Activated gamma-delta T cell (primary cell): Measurements from ENCODE around the gene ANKRD65.
"Not testable (repeated sequence)": the region's sequence is repeated elsewhere in the genome, so short reads cannot be mapped to it uniquely, and the experiment has no call there.

Experiments used
- DNase-seq: peaks from one replicate; lab custom pipeline; 2025; lab: John Stamatoyannopoulos, UW
- total RNA-seq, 2 donors: gene quantifications; one replicate each; lab custom pipeline; 2026; lab: John Stamatoyannopoulos, UW

Gene ANKRD65
- total RNA-seq, result 0 to 0.35 reads per million in 2 donors

DNA sequence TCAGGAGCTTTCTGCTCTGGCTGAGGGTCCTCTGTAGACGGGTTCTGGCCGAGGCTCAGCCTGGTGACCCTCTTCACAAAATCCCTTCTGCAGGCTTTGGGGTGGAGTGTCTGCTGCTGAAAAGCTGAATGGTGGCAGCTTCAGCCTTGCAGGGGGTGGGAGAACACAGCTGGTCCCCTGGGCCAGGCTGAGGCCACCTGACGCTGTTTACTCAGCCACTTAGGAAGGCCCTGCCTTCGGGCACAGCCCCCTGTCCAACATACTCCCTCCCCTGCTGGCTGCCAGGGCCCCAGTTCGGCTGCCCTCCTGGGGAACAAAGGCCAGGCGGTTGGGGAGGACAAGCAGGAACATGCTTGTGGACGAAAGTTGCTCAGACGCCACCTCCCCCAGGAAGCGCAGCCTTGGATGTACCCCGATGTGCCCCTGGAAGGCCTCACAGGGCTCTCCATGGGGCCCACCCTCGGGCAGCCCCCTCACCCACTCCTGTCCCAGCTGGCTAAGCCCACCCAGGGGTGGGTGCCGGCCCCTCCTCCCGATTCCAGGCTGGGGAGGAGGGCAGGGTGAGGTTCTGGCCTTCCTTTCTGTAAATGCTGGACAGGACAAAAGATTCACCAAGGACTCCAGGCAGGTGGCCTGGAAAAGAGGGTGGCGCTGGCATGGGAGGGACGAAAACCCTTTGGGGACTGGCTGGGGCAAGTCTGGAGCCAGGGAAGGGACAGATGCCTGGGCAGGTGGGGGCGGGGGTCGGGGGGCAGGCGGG is at the start of gene ANKRD65:
Gene ANKRD65, minus strand, starts transcription at position 130 of the 760 bp plus-strand sequence. CDS start 271 bp downstream, outside the sequence.
- DNase-seq, result no peak

GRCh38 chr1:1468196-1468985 is 47.3 kb upstream of the ANKRD65 start:
- not testable (repeated sequence) for DNase-seq

GRCh38 chr1:1463312-1463711 is 42.2 kb upstream of the ANKRD65 start:
- DNase-seq, result no peak

DNA sequence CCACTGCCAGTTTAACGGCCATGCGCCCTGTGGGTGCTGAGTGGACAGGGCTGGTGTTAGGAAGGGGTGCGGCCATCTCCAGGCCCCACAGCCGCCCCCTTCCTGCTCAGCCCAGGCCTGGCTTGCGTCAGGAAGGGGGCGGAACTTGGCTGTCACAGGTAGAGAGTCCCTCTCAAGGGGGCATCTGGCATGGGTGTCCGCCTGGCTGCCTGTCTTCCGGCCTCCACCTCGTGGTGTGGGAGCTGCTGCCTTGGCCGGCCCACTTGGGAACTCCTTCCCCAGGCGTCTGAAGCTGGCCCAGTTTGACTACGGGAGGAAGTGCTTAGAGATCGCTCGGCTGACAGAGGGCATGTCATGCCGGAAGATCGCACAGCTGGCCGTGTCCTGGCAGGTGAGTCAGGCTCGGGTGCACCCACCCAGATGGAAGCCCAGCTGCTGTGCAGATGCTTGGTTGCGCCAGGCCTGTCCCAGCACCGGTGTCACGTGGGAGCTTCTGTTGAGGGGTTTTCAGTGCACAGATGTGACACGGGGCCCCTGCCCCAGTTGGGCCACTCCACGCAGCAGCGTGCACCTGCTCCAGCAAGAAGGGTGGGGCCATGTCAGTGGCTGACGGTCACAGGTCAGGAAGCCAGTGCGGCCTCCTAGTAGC is 41.4 kb upstream of the ANKRD65 start:
- DNase-seq, result no peak

DNA sequence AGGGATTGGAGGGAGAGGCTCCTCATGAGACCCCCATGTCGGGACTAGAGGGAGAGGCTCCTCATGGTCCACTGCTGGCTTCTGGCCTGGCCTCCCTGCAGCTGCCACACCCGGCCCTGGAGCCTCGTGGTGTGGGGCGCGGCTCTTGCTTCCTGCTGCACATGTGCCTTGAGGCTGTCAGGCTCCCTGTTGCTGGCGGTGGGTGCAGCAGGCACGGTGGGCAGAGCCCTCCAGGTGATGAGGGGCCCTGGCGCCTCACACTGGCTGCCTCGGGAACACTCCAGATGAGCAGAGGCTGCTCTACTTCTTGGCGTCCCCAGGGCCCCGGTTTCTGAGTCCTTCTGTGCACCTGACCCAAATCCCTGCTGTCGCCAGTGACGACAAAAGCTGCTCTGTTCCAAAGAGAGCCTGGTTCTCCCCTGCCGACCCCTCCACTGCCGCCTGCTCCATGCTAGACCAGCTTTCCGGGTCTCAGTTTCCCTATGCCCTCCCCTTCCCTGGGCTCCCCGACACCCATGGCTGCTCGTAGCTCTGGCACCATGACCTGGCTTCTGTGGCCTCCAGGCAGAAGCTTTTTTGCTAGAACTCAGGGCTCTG is 40.7 kb upstream of the ANKRD65 start:
- no peak for DNase-seq

DNA sequence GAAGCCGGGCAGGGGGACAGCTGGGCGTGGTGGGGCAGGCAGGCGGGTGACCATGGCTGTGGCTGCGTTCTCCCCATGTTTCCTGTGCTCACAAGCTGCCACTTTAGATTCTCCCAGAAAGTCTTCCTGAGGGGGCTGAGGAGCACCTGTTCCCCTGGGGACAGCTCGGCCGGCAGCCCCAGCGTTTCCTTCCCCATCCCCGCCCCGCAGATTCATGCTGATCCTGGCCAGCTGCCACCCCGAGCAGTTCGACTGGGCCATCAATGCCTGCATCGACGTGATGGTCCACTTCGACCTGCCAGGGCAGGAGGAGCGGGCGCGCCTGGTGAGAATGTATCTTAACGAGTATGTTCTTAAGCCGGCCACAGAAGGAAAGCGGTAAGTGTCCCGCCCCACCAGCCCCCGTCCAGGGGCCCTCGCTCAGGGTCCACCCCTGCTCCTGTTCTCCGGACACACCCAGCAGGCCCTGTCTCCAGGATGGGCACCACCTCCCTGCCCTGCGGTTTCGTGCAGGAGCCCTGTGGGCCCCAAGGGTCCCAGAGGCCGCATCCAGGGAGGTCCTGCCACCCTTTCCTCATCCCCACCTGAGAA is 39.6 kb upstream of the ANKRD65 start:
- DNase-seq, result no peak

GRCh38 chr1:1459711-1460110 is 38.6 kb upstream of the ANKRD65 start:
- not testable (repeated sequence) for DNase-seq

GRCh38 chr1:1459156-1459555 is 38.1 kb upstream of the ANKRD65 start:
- DNase-seq, result not testable (repeated sequence)

DNA sequence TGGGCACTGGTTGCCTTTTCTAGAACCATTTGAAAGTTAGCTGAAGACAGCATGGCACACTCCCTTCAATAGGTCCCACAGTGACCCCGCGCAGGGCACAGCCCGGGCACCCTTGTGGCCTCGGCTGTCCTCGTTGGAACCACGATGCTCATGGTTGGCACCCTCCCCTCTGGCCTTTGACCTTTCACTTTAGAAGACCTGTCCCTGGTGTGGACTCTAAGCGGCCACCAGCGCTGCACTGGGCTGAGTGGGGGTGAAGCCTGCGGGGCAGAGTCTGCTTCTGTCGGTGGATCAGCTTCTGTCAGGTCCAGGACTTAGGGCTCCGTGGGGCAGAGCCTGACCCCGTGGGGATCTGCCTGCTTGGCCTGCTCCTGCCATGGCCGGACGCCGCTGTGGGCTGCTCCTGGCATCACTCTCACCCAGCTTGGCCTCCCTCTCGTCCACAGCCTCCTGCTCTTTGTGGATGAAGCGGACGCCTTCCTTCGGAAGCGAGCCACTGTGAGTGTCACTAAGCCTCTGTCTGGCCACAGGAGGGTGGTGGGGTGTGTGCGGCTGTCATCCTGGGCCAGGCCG is 35.7 kb upstream of the ANKRD65 start:
- DNase-seq, result not testable (repeated sequence)

DNA sequence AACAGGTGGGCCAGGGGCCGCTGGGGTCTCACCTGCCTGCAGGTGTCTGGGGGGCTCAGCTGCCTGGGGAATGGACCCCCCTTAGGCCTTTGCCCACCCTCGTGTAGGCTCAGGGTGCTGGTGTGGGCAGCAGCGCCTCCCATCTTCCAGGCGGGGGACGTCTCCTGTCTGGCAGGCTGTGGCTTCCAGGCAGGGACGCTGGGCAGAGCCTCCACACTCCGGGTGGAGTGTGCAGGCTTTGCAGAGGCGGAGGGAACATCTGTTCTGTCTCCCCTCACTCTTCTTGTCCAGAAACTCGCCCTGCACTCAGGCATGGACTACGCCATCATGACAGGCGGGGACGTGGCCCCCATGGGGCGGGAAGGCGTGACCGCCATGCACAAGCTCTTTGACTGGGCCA is 34.9 kb upstream of the ANKRD65 start:
- not testable (repeated sequence) for DNase-seq

DNA sequence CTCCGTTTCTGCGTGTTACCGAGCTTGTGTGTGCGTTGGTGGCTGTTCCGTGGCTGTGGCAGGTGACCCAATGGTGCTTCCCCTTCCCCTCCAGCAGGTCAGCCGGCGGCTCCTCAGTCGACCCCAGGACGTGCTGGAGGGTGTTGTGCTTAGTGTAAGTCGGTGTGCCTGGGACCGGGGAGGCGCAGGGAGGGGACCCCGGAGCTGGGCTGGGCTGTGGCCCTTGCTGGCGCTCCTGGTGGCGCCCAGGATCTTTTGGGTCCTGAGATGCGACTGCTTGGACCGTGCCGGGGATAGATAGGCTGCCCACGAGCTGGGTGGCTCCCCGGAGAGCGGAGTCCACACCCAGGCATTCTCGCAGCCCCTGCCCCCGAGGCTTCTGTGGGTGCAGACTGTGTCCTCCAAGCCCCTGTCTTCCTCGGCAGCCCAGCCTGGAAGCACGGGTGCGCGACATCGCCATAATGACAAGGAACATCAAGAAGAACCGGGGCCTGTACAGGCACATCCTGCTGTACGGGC is 34.3 kb upstream of the ANKRD65 start:
- no peak for DNase-seq

DNA sequence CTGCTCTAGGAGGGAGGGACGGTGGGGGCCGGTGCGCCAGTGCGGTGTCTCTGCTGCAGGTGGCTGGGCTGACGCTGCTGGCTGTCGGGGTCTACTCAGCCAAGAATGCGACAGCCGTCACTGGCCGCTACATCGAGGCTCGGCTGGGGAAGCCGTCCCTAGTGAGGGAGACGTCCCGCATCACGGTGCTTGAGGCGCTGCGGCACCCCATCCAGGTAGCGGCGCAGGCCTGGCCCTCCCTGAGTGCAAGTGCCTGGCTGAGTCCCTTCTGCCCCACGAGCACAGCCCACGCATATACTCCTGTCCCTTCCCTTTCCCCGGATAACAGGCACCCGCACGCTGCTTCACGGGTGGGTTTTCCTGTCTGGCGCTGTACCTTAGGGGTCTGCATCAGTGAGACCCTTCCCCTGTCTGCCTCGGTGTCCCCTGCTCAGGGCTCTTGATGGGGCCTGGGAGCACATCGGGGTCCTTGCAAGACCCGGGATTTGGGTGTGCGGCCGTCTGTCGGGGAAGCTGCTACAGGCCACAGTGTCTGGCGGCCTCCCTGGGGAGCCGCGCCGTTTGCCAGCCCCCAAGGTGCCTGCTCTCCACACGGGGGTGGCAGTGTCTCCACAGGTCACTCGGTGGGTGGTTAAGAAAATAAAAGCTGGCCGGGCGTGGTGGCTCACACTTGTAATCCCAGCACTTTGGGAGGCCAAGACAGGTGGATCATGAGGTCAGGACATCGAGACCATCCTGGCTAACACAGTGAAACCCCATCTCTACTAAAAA is 33.4 kb upstream of the ANKRD65 start:
- not testable (repeated sequence) for DNase-seq

GRCh38 chr1:1452882-1453281 is 31.8 kb upstream of the ANKRD65 start:
- DNase-seq, result no peak

DNA sequence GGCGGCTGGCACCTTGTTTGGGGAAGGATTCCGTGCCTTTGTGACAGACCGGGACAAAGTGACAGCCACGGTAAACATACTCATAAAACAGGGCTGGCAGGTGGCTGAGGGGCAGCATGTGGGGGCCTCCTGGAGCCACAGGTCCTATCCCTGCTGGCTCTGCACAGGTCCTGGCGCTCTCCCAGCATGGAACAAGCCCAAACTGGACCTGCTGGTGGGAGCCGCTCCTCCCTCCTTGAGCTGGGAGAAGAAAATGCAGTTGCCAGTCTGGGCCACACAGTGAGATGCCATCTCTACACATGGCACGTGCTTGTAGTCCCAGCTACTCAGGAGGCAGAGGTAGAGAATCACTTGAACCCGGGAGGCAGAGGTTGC is 31.3 kb upstream of the ANKRD65 start:
- not testable (repeated sequence) for DNase-seq

- DNase-seq, result no peak
These were observed 30.8 kb upstream of the ANKRD65 start for GRCh38 chr1:1451696-1452364.

DNA sequence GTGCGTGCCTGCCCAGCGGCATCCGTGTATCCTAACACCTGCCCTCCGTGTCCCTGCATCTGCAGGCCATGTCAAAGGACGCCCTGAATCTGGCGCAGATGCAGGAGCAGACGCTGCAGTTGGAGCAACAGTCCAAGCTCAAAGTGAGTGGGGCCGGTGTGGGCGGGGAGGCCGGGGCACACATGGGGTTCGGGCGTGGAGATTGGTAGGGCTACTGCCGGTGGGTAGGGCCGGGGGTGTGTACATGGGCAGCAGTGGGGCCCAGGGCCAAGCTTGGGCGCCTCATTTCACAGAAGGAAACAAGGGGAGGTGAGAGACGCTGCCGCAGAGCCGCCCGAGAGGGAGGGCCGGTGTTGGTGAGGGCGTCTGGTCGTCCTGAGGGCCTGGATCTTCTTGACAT is 29.5 kb upstream of the ANKRD65 start:
- not testable (repeated sequence) for DNase-seq

DNA sequence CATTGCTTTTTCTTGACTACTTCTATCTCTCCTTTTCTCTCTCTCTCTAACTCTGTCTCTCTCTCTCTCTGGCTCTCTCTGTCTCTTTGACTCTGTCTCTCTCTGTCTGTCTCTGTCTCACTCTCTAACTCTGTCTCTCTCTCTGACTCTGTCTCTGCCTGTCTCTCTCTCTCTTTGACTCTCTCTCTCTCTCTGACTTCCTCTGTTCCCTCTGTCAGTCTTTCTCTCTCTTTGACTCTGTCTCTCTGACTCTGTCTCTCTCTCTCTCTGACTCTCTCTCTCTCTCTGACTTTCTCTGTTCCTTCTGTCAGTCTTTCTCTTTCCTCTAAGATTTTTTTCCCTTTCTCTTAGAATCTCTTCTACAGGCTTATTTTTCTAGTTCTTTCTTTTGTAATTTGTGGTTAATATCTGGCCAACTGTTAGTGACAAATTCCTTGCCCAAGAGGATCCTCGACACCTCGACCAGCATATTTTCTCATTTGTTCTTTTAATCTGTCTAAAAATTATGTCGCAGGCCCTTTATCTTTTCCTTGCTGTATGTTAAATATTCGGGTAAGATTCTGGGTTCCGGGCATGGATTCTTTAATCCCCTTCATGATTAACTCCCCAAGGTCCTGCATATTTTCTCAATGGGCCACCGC is 28.1 kb upstream of the ANKRD65 start, which contains the start of gene ATAD3C:
Gene ATAD3C, plus strand, starts transcription at position 591 of the 641 bp plus-strand sequence. CDS start 995 bp downstream, outside the sequence.
- DNase-seq, result no peak

GRCh38 chr1:1446631-1447030 is 25.6 kb upstream of the ANKRD65 start:
- not testable (repeated sequence) for DNase-seq
